GM19372 (cell line): ENCODE measurements around the gene SV2B.

Source experiments
- ATAC-seq: cut with Tn5 transposase; IDR thresholded peaks from one replicate; pipeline ENCODE4 v1.9.1; 2021; ENCODE audit warnings: mild to moderate bottlenecking, low read depth, moderate library complexity; ENCODE audit not compliant: unreplicated experiment

SV2B gene

GRCh38 chr15:91101608-91101920 lies 1.5 kb downstream of the SV2B start:
- no peak for ATAC-seq

GRCh38 chr15:91102546-91103330 lies 2.7 kb downstream of the SV2B start:
- no peak for ATAC-seq

DNA sequence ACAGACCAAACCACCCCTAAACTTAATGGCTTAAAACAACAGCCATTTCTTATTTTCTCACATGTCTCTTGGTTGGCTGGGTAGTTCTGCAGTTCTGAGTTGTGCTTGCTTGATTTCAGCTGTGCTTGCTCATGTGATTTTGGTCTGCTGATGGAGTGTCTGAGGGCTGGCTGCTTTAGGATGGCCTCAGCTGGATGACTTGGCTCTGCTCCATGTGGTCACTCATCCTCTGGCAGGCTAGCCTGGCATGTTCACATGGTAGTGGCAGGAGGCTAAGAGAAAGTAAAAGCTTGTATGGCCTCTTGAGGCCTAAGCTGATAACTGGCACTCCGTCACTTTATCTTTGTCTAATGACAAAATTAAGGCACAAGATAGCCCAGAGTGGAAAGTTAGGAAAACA lies 4.1 kb downstream of the SV2B start:
- no peak for ATAC-seq

GRCh38 chr15:91108421-91108820 lies 8.4 kb downstream of the SV2B start:
- no peak for ATAC-seq

GRCh38 chr15:91109885-91110284 lies 9.8 kb downstream of the SV2B start:
- ATAC-seq: no peak

GRCh38 chr15:91110407-91110806 lies 10.3 kb downstream of the SV2B start:
- ATAC-seq: no peak

- no peak for ATAC-seq
Measured at GRCh38 chr15:91113030-91113429, 13.0 kb downstream of the SV2B start.

DNA sequence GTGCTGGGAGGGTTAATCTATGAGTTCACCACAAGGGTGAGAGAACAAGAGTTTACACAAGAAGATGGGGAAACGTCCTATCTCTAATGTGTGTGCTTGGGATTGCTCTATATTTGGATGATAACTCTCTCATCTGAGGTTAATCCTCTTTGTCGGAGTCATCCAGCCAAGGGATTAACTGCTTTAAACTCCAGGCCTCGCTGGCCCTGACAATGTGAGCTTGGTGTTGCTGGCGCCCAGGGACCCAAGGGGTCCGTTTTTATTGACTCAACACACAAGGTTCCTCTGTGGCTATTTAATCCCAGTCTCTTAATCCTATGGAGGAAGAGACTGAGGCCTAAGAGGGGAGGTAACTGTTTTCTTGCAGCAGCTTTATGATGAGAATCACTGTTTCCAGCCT lies 14.2 kb downstream of the SV2B start:
- ATAC-seq: no peak

- ATAC-seq: peak; percentile 93
Measured at GRCh38 chr15:91116113-91117067, 16.3 kb downstream of the SV2B start.

DNA sequence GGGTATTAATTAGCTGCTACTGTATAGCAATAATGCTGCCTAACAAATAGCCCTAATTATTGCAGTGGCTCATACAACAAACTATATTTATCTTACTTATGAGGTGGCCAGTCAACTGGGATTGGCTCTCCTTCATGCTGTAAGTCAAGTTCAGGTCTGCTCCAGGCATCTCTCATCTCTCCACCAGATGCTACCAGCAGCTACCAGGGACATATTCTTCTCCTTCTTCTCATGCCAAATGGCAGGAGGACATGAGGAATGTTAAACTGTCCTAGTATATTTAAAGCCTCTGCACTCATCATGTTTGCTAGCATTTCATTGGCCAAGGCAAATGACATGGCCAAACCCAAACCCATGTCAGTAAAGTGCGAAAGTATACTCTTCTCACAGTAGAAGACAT lies 17.3 kb downstream of the SV2B start:
- no peak for ATAC-seq

GRCh38 chr15:91118817-91119590 lies 18.9 kb downstream of the SV2B start:
- ATAC-seq: no peak

DNA sequence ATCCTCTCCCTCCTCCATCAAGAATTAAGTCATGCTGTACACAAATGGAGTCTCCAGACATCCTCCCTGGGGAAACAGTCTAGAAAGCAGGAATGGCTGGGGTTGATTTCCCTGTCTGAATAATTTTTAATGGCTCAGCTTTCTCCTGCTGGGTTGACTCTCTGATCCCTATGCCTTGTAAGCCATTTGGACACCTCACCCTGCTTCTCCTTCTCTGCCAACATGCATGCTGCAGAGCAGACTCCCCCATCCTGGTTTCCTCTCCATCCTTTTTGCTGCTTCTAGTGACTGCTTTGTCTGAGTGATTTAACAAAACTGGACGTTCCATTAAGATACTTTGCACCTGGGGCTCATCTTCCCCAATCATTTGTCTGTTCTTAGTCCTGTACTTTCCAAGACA lies 22.2 kb downstream of the SV2B start:
- no peak for ATAC-seq

DNA sequence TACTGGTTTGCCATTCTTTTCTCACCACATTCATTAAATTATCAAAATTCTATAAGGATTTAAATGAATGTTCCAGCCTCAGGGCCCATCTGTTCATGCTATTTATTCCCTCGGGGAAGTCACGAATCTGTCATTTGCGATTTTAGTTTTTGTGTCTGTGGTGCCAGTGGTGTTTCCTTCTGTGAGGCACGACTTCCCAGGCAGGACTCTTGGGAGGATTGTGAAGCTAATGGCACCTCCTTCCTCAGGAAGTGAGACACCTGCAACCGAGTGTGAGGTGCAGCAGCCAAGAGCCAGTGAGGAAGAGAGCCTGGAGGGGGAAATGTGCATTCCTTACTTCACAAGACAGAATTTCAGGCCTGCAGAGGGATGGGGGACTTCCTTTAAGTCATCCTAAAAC lies 24.1 kb downstream of the SV2B start:
- no peak for ATAC-seq

DNA sequence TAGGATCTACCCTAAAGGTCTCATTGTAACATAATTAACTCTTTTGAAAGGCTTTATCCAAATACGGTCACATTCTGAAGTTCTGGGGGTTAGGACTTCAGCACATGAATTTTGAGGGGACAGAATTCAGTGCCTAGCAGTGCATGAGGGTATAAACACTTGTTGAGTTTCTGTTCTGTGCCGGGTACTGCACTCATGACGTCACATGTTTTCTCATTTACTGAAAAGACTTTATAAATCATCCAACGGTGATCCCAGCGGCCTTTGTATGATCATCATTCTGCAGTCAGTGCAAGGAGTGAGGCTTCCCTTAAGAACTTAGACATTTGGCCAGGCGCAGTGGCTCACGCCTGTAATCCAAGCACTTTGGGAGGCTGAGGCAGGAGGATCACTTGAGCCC lies 25.1 kb downstream of the SV2B start:
- no peak for ATAC-seq

DNA sequence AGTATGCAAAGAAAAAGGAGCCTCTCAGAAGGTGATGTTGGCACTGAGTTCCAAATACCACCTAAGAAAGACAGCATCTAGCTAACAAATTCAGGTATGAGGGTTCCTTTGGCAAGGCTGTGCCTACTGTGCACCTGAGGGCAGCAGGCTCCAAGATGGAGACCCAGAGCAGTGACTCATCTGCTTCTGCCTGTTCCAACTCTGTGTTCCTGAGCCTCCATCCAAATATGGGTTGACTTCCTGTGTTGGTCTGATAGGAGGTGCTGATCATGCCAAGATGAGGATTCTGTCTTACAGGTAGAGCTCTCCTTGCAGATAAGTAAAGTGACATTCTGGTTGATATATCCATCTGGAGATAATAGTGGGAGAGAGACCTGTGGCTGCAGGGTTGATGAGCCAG lies 26.0 kb downstream of the SV2B start:
- ATAC-seq: no peak

DNA sequence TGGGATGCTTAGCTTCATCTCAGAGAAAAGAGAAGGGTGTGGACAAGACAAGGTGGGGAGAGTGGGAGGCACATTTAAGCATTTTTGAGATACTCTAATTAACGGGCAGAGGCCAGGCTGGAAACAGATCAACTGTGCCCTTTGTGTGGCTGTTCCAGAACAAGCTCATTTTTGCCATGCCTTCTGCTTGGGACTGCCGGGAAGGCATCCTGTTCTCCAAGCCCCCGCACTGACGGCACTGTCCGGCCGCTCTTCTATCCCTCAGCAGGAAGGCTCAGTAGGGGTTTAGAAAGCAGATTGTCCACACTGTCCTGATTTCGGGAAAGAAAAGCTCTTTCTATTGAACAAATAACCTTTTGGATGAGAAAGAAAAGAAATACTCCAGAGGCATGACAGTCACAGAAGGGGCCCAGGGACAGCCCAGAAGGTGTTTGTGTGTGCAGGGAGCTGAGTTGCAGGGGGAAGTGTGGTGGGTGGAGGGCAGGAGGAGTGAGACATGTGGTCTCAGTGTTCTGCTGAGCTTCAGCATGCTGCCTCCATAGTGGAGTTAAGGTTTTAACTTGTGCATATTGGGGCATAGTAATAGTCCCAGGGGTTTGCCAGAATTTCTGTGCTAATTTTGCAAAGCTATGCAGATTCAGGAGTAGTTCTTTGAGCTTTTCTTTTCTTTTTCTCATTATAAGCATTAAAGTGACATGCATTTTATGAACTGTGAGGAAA lies 27.3 kb downstream of the SV2B start:
- no peak for ATAC-seq

DNA sequence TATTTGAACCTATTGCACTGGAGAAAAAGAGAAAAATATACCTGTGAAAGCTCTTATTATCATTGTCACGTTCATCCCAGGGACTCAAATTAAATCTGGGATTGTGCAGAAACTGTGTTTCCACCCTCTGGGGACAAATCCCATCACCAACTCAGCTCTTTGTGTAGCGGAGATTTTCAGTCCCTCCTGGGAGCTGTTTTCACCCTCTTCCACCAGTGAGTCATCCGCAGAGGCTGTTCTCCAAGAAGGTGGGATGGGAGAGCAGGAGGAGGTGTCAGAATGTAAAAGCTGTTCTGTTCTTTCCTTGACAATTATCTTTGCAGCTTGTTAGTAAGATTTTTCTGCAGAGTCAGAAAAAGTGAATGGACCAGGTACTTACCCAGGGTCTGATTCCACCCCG lies 28.0 kb downstream of the SV2B start:
- ATAC-seq: no peak

- no peak for ATAC-seq
Measured at GRCh38 chr15:91129436-91129835, 29.4 kb downstream of the SV2B start.

- no peak for ATAC-seq
Measured at GRCh38 chr15:91132079-91132478, 32.0 kb downstream of the SV2B start.

DNA sequence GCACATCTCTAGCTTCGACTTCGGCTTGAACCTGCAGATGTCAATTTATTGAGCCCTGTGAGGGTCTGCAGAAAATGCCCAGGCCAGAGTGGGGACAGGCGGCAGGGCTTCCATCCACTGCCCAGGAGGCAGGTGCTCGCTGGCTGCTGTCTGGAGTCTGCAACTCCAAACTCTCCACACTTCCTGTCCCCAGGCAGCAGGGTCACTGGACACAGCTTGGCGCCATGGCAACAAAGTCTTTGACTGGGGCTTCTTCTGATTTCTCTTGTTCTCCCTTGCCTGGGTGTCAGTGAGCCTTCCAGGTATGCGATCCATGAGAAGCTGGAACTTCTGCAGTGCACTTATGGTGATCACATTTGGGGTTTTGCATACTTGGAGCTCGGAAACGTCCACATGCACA lies 33.5 kb downstream of the SV2B start:
- ATAC-seq: no peak
